Hematopoietic multipotent progenitor cell treated with erythropoietin and hydrocortisone succinate and interleukin-3 and kit ligand, for 8 days (in vitro differentiated cells): ENCODE measurements around the gene SLC39A11.

Experiments used
- DNase-seq: peaks from one replicate; pipeline ENCODE4 v3.0.0-alpha.2; 2015

The SLC39A11 gene

DNA sequence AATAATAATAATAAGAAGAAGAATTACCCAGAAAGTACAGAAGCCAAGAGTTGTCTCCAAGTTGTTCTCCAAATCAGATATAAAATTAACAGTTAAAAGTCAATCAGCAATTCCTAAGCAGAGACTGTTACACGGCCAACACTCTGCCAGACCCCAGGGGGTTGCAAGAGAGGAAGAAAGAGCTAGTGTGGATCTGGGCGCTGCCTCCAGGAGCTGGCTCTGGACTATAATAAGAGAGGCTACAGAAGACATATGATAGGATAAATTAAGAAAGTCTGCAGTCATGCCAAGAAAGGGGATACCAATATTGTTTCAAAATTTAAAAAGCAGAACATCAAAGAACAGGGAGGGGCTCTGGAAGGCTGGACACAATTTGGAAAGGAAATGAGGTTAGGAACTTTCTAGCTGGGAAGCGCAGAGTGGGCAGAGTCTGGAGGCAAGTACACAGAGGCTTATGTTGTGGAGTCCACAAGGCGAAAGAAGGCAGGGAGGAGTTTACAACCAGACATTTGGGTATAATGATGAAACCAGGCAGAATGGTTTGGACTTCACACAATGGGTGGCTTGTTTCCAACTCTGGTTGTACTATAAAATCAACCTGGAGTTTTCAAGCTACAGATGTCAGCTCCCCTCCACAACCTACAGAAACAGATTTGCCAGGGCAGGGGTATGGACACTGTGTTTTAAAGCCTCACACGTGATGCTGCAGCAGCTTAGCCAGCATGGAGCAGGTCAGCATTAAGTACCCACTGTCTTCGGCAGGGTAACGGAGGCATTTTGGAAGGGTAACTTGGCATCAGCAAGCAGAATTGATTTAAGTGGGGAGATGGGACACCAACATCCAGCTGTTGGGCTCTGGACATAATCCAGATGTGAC, 49.4 kb downstream of the SLC39A11 start:
- no peak for DNase-seq

DNA sequence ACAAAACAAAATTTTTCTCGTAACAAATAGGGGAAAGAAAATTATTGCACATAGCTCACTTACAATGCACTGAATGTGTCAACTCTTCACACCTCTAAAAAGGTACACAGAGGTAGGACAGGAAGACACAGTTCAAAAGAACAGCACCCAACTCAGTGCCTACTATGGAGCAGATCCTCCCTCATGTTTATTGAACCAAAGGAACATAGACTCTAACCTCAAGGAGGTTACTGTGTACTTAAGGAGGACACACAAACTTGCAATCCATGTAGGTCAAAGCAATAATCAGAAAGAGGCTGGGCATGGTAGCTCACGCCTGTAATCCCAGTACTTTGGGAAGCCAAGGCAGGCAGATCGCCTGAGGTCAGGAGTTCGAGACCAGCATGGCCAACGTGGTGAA, 50.3 kb downstream of the SLC39A11 start:
- DNase-seq = no peak

DNA sequence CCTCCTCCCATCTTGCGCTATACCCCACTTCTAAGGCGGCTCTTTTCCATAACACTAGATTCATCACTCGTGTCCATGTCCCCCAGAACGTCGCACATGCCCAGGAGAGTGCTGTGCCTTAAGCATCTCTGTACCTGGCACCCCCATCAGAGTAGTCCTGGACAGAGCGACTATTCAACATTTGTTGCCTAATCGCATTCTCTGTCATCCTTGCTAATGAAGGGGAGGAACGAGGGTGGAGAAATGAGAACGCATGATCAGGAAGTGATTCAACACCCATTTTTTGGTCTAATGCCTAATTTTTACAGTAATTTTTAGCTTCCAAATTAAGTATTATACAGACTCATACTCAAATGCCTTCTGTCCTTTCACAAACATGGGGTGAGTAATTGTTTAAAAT, 53.2 kb downstream of the SLC39A11 start:
- no peak for DNase-seq

DNA sequence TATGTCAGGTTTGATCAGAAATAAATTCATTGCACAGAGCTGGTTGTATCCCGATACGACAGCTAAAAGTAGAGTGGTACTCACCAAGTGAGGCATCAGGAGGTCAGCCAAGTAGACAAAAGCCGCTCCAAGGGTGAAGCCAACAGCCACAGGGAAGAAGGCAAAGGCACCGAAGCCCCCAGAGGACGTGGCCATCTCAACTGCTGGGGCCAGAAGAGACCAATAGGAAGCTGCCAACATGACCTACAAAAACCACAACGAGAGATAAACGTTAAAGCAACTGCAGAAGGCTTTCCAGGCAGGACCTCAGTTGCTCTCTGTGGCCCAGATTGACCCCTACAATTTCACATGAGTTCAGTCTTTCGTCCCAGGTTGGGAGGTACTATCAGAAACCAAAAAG, 61.0 kb downstream of the SLC39A11 start:
- DNase-seq = peak; percentile 20

DNA sequence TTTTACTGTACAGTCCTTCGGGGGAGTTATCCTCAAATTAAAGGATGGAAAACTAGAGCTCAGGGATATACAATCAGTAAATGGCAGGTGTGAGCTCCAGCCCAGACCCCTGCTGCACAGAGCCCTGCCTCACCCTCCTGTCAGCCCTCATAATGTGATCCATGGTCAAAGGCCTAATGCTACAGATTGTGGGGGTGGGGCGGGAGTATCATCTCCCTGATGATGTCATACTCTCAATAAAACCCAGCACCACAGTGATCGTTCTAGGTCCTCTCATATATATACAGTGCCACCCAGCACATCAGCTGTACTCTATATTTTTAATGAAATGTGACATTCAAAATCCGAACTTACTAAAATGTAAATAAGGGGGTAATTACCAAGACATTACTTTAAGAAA, 61.5 kb downstream of the SLC39A11 start:
- DNase-seq = no peak

DNA sequence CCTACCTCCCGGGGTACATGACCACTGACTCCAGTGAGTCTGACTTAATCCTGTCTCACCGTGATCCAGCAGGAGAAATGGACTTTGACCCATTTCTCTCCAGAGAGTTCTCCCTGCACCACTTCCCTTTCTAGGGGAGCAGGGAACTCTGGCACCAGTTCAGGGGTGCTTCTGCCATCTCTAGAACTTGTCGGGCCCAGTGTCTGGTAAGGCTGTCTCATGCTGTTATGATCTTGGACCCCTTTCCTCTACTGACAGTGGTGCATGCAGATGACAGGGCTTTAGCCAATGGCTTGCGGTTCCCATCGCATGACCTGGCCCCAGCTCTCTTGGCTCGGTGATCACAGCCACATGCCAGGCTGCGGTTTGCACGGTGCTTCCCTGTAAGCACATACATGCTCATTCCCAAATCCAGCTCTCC, 62.0 kb downstream of the SLC39A11 start:
- DNase-seq = no peak

DNA sequence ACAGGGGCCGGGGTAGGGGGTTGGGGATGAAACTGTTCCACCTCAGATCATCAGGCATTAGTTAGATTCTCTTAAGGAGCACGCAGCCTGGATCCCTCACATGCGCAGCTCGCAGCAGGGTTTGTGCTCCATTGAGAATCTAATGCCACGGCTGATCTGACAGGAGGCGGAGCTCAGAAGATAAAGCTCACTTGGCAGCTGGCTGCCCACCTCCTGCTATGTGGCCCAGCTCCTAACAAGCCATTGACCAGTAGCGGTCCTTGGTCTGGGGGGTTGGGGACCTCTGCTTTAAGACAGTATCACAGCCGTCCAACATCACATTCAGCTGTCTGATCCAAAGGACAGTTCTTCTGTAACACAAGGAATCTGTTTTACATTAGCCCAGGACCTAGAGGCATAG, 62.5 kb downstream of the SLC39A11 start:
- DNase-seq = no peak

DNA sequence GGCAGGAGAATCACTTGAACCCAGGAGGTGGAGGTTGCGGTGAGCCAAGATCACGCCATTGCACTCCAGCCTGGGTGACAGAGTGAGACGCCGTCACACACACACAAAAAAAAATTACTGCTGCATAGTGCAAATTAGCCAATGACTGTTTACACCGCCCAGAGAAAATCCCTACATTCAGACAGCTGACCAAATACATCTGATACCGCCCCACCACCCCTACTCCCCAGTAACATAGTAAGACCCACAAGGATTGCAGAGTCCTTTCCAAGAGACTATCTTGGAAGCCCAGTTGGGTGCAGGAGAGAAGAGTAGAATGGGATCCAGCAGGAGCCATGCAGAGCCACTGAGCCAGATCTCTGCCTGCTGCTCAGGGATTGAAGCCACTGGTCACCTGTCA, 63.5 kb downstream of the SLC39A11 start:
- DNase-seq = no peak

DNA sequence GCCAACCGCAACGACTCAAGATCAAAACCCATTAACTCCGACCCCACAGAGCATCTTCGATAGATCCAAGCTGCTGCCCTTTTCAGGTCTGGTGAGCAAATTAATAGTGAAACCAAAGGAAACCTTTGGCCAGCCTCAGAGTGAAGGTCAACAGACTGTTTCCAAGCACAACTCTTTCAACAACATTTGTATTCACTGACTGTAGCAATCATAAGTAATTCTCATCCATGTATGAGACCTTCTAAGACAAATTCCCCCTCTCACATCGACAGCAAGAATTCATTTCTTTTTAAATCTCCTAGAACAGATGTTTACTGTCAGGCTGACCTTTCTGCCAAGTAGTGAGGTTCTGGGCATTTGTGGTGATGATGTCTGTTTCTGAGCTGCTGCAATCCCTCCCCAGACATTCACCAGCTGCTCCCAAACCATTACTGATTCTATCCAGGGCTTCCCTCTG, 64.2 kb downstream of the SLC39A11 start:
- no peak for DNase-seq

DNA sequence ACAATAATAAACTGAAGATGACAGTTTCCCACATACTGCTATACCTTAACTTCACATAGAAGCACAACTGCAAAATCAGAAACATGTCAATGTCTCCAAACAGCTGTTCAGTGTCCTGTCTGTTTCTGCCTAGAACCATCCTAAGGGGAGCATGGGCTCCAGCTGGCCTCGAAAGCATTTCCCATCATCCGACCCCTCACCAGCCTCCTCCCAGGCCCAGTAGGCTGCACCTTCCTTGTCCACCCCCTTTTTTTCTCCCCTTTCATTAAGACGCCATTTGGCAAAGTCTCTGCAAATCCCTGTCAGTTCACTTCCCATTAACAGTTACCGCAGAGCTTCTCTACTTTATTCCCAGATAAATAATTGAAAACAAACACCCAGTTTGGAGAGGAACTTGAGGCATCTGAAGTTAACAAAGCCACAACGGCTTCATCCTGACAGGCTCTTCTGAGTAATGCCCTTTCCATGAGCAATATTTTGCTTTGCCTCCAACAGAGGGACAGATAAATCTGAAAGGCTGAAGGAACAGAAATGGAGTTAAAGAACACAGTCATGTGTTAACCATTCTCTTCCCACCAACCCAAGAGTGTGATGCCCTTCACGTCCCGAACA, 65.3 kb downstream of the SLC39A11 start:
- DNase-seq = no peak

DNA sequence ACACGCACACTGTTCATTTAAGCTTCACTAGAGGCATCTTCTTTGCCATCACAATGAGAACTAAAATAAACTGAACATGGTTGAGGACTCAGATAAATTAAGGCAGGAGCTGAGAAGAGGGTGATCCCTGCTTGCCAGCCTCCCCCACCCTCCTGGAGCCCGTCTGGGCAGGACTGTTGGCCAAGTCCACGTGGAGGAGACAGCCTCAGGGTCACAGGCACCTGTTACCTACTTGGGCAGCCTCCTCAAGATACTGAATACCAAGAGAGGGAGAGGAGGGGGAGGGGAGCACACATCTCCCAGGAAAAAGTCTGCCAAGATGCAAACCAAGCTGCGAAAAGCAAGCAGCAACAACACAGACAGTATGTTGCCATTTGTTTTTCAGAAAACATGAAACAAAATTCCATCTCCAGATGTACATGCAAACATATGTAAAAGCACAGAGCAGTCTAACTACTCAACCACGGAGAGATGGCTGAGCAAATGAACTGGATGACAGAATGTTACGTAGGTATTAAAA, 67.4 kb downstream of the SLC39A11 start:
- DNase-seq = no peak

DNA sequence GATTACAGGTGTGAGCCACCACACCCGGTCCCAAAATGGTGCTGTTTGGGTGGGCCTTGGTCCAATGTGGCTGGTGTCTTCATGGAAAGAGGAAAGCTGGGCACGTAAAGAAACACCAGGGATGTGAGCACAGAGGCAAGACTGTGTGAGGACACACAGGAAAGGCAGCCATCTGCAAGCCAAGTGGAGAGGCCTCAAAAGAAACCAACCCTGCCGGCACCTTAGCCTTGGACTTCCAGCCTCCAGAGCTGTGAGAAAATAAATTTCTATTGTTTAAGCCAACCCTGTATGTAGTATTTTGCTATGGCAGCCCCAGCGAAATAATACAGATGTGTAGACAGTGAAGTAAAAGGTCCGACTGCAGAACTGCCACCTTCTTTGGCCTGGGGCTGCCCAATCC, 68.7 kb downstream of the SLC39A11 start:
- no peak for DNase-seq

DNA sequence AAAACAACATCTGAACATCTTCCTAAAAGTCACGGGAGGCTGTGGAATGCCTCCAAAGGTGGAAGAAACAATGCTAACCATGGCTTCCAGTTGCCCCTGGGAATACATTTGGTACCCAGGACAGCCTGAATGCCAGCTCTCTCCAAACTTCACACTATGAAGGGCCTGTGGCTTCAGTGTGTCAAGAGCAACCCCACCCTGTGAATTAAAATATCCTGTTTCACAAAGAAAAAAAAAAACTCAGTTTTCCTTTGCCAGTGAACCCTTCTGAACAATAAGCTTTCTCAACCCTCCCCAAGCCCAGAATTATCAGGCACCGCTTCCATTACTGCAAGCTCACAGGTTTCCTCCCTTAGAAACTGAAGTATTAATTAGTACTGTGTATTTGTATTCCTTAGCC, 69.8 kb downstream of the SLC39A11 start:
- DNase-seq = no peak

DNA sequence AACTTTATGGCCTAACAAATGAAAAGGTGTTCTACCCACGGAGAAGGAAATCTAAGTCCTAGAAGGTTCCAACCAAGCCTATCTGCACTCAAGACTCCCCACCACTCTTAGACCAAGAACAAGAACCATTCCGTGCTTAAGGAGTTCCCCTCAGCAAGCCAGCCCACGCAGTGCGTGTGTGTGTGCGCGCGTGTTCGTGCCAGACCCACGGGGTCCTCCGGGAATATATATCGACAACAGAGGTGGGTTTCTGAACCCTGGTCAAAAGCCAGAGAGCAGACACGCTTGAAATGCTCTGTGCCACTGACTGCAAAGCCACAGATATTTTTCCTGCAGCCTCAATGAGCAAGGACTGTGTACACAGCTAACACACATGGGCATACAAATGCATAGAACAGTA, 70.7 kb downstream of the SLC39A11 start:
- no peak for DNase-seq

DNA sequence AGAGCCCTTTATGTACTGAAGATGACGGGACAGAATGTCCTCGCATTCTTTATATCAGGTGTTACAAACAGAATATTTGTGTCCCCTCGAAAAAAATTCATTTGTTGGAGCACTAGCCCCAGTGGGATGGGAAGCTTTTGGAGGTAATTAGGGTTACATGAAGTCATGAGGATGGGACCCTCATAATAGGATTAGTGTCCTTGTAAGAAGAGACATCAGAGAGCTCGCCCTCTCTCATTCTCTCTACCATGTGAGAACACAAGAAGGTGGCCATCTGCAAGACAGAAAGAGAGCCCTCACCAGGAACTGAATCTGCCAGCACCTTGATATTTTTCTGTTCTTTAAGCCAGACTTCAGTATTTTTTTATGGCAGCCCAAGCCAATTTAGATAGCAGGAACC, 72.4 kb downstream of the SLC39A11 start:
- no peak for DNase-seq

DNA sequence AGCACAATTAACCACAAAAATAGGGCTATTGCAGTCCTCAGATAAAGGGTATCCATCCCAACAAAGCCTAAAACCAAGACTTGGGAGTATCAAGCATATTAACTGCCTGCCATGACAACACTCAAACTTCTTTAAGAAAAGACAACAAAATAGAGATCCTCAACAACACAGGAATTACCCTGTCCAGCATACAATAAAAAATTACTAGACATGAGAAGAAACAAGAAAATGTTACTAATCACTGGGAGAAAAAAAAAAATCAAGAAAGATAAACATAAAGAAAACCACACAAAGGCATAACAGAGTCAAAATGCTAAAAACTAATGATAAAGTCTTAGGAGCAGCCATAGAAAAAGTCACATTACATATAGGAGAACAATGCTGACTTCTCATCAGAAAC, 73.9 kb downstream of the SLC39A11 start:
- no peak for DNase-seq

DNA sequence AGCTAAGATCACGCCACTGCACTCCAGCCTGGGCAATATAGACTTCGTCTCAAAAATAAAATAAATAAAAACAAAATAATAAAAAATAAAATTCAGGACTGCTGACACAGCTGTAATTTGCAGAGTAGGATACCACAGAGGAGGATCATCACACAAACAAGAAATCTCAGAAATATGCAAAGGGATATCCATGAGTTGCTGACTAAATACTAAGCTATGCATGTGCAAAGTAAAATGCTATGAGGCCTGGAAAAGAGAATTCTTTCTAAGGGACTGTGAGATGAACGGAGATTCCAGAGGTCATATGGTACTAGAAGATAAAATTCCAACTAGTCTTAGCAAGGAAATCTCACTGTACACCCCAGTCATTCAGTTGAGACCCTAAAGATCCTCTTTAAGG, 74.8 kb downstream of the SLC39A11 start:
- no peak for DNase-seq

DNA sequence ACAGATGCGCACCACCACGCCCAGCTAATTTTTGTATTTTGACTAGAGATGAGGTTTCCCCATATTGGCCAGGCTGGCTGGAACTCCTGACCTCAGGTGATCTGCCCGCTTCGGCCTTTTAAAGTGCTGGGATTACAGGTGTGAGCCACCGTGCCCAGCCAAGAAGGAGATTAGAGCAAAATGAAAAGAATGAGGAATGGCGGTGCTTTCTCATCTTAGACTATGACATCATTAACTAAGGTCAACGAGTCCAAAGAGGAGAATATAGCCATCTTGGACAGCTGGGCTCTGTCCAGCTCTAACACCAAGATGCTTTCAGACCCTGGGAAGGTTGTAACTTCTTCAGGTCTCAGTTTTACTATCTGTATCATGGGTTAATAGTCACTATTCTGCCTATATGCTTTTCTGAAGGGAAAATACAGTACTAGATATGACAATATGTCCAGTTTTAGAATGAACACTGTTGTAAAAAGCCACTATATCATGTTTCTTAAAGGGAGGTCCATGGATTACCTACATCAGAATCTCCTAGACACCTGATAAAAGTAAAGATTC, 76.7 kb downstream of the SLC39A11 start:
- no peak for DNase-seq

DNA sequence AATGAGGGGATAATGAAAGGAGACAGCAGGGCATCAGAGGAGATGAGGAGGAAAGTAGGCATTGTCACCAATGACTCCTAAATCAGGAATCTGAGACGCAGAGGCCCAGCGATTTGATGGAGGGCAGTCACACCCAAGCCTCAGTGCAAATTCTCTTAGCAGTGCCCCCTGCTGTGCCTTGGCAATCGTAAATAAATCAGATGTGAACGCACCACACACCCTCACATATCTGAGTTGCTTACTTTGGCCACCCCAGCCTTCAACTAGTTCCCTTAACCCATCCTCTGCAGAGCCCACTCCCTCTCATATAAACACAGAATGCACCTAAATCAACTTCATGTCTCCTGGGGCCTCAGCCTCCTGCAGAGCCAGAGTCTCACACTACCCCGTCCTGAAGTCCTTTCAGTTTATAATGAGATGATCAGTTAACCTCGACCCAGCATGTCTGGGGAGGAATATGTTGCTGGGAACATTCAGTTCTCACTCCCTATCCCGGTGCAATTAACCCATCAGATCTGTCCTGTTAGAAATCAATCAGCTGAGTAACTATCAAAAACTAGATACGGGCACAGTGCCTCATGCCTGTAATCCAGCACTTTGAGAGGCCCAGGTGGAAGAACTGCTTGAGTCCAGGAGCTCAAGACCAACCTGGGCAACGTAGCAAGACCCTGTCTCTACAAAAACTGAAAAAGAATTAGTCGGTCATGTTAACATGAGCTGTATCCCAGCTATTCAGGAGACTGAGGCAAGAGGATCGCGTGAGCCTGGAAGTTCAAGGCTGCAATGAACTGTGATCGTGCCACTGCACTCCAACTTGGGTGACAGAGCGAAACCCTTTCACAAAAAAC, 78.4 kb downstream of the SLC39A11 start:
- no peak for DNase-seq

DNA sequence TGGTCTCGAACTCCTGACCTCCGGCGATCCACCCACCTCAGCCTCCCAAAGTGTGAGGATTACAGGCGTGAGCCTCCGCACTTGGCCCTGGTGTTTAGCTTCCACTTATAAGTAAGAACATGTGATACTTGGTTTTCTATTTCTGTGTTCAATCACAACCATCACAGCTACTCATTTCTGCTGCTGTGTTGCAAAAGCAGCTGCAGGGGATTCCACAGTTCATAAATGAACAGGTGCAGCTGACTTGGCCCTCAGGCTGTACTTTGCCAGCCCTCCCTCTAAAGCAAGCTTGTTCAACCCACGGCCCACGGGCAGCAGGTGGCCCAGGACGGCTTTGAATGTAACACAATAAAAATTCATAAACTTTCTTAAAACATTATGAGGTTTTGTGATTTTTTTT, 79.2 kb downstream of the SLC39A11 start:
- DNase-seq = no peak

DNA sequence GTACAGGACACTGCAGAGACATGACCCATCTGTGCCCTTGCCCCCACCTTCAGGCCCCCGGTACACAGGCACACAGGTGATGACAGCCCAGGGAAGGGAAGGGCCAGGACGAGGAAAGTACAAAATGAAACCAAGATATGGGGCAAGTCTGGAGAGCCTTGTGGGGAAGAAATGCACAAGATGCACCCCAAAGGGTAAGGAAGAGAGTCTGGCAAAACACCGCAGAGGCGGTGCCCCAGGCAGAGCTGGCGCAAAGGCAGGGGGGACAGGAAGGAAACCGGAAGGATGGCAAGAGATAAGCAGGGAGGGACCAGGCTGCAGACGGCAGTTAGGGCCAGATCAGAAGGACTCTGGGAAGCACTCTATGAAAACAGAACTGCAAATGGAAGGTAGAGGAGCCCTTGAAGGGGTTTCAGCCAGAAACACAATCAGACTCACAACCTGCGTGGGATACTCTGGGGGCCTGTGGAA, 81.4 kb downstream of the SLC39A11 start:
- peak; percentile 95 for DNase-seq

DNA sequence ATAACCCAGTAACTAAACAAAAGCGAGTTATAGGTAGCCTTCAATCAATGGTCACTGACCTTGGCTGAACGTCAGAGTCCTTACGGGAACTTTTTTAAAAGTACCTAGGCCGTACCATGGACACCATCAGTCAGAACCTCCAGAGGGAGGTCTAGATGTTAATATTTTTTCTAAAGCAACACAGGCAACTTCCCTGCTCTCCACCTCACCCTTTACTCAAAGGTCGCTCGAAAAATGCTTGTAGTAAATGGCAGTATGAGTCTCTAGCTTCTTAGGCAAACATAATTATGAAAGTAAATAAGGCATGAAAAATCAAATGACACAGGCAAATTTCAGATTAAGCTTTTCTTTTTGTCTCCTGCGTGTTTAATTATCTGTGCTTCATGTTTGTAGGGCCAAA, 82.1 kb downstream of the SLC39A11 start:
- peak; percentile 20 for DNase-seq

DNA sequence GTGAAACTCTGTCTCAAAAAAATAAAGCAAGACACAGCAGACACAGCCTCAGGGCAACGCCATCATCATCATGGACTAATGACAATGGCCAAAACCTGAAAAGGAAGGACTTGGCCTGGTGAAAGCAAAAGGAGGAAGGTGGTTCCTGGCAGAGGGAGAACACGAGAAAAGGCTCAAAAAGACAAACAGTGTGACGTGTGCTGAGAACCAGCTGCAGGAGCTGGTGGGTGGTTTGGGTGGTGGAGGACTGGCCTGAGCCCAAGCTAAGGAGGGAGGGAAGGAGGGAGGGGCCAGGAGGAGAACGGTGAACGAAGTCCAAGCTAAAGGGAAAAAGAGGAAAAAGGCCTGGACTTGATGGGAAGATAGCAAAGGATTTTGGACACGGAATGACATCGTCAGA, 85.1 kb downstream of the SLC39A11 start:
- no peak for DNase-seq
